HEK293 (cell line): ENCODE data around the gene ELFN1.

ENCODE experiments used
- CTCF ChIP-seq: fragments of 450-650 bp; formaldehyde crosslinking; IDR thresholded peaks from 2 replicates; pipeline ENCODE4 v1.5.1; 2016; ENCODE audit warnings: missing biosample characterization, missing genetic modification characterization
- SP2 ChIP-seq: fragments of 450-650 bp; formaldehyde crosslinking; IDR thresholded peaks from 2 replicates; pipeline ENCODE4 v1.5.1; 2016; ENCODE audit warnings: missing biosample characterization, missing genetic modification characterization
- ZNF121 ChIP-seq: fragments of 450-650 bp; formaldehyde crosslinking; IDR thresholded peaks from 2 replicates; pipeline ENCODE4 v1.5.1; 2016; ENCODE audit warnings: missing biosample characterization, missing genetic modification characterization
- ZNF324 ChIP-seq: fragments of 450-650 bp; formaldehyde crosslinking; IDR thresholded peaks from 2 replicates; pipeline ENCODE4 v1.5.1; 2016; ENCODE audit warnings: missing biosample characterization, missing genetic modification characterization
- ZNF394 ChIP-seq: fragments of 450-650 bp; formaldehyde crosslinking; IDR thresholded peaks from 2 replicates; pipeline ENCODE4 v1.5.1; 2016; ENCODE audit warnings: missing biosample characterization, missing genetic modification characterization, mild to moderate bottlenecking, moderate library complexity, borderline replicate concordance
- ZNF677 ChIP-seq: fragments of 450-650 bp; IDR thresholded peaks from 2 replicates; pipeline ENCODE4 v1.5.0; 2018; ENCODE audit warnings: missing biosample characterization, mild to moderate bottlenecking, missing genetic modification characterization, moderate library complexity
- TF ChIP-seq, protein P1 (sequence below): fragments of 450-650 bp; formaldehyde crosslinking; IDR thresholded peaks from 2 replicates; pipeline ENCODE4 v1.5.1; 2016; ENCODE audit warnings: missing biosample characterization, missing genetic modification characterization

- TF ChIP-seq CTCF (tag by site-specific recombination) = no peak
- no peak for TF ChIP-seq ZNF394 (tag by site-specific recombination)
- TF ChIP-seq ZNF121 (tag by site-specific recombination) = no peak
- TF ChIP-seq SP2 = no peak
- TF ChIP-seq, protein P1, sequence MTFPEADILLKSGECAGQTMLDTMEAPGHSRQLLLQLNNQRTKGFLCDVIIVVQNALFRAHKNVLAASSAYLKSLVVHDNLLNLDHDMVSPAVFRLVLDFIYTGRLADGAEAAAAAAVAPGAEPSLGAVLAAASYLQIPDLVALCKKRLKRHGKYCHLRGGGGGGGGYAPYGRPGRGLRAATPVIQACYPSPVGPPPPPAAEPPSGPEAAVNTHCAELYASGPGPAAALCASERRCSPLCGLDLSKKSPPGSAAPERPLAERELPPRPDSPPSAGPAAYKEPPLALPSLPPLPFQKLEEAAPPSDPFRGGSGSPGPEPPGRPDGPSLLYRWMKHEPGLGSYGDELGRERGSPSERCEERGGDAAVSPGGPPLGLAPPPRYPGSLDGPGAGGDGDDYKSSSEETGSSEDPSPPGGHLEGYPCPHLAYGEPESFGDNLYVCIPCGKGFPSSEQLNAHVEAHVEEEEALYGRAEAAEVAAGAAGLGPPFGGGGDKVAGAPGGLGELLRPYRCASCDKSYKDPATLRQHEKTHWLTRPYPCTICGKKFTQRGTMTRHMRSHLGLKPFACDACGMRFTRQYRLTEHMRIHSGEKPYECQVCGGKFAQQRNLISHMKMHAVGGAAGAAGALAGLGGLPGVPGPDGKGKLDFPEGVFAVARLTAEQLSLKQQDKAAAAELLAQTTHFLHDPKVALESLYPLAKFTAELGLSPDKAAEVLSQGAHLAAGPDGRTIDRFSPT (tag by site-specific recombination) = no peak
- TF ChIP-seq ZNF324 (tag by site-specific recombination) = no peak
- no peak for TF ChIP-seq ZNF677 (tag by site-specific recombination)
Observed at GRCh38 chr7:1736830-1737229, 66.8 kb downstream of the ELFN1 start.
